HG03066 (cell line): Measurements from ENCODE around the gene CLCN7.

Experiments used
- ATAC-seq: cut with Tn5 transposase; IDR thresholded peaks from one replicate; pipeline ENCODE4 v1.9.1; 2021; ENCODE audit warnings: low read depth; ENCODE audit not compliant: unreplicated experiment

The CLCN7 gene

GRCh38 chr16:1502092-1503004 is 27.5 kb upstream of the CLCN7 start:
- ATAC-seq: no peak

DNA sequence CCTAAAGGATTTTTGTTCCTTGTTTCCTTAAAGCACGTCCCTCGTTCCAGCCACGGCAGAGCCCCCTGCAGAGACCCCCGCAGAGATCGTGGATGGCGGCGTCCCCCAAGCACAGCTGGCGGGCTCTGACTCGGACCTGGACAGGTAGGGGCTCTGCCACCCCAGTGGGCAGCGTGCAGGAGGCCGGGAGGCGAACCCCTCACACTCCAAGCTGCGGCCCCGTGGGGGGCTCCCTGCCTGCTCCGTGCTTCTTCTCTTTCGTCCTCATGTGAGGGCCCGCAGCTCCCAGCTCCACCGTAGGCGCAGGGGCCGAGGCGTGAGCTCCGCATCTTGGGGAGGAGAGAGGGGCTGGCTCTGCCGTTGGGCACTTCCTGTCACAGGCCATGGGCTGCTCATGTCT is 26.8 kb upstream of the CLCN7 start:
- no peak for ATAC-seq

GRCh38 chr16:1500465-1501150 is 25.8 kb upstream of the CLCN7 start:
- ATAC-seq: no peak

DNA sequence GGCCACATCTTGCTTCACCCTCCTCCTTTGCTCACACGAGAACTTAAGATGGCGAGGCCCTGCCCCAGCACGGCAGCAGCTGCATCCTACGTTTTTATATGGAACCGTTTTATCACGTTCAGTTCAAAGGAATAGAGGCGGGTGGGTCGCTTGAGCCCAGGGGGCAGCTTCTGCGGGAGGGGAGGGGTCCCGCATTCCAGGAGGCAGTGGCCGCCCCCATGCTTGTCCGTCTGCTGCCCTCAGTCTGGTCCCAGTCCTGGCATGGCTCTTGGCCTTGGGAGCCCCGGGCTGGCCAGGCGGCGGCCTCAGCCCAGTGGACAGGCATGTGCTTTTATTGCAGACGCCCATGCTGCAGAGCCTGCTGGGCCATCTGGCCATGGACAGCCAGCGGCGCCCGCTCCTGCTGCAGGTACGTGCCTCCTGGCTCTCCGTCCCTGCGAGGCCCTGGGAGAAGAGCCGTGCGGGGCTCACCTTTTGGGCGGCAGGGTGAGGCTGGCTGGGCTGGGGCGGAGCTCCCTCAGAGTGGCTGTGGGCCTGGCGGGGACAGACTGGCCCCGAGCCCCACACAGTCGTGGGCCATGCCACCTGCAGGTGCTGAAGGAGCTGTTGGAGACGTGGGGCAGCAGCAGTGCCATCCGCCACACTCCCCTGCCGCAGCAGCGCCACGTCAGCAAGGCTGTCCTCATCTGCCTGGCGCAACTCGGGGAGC is 25.1 kb upstream of the CLCN7 start:
- no peak for ATAC-seq

DNA sequence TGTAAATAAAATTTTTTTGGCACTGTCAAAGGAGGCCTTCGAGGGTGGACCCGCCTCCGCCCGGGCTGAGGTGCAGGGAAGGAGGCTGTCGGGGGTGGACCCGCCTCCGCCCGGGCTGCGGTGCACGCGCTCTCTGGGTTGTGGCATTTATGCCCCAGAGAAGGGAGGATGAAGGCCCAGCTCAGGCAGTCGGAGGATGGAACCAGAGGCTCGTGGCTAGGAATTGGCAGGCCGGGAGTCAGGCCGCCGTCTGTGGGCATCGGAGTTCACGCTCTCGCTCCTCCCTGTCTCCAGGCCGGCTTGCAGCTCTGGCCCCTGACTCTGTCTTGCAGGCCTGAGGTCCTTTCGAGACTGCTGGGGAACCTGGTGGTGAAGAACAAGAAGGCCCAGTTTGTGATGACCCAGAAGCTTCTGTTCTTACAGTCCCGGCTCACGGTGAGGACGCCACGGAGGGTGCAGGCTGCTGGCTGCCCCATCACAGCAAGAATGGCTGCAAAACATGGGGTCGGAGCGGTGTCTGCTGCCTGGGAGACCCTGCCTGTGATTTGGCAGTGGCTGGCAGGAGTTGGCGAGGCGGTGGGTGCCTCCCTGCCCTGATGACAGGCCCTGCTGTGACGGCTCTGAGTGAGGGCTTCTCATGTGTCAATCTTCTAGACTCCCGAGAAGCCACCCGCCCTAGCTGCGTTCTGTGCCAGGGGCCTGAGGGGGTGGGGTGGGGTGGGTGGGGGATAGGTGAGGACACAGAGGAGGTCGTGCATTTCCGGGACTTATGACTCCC is 24.3 kb upstream of the CLCN7 start:
- no peak for ATAC-seq

- no peak for ATAC-seq
Observed at GRCh38 chr16:1497014-1497598, 22.3 kb upstream of the CLCN7 start.

DNA sequence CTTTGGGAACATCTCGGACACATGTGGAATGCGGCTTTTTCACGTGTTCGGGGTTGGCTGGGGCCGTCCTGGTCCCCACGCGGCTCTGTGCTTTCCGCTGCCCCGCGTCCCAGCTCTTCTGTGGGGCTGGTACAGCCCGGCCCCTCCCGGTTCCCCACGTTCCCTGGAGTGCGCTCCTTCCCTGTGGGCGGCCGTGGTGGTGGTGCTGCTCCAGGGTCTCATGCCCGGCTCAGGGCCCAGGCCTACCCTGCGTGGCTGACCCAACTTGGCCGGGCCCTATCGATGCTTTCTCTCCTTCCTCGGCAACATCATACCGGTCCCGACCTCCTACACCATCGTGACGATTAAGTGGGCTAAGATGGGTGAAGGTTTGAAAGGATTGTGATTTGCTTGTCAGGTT is 21.6 kb upstream of the CLCN7 start:
- no peak for ATAC-seq

DNA sequence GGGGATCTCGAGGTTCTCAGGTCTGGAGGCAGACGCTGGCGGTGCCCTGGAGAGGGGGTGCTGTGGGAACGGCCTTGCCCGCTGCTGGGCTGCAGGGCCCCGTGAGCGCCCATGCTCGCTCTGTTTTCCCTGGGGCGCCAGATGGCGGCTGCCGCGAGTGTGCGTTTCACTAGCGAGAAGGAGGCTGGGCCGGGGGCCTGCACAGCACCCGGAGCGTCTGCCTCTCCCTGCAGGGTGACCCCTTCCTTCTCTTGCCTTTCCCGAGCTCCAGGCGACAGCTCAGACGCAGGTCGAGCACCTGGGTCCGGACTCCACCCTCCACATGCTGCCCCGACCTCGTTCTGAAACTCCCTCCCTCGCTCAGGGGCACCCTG is 21.0 kb upstream of the CLCN7 start:
- no peak for ATAC-seq

DNA sequence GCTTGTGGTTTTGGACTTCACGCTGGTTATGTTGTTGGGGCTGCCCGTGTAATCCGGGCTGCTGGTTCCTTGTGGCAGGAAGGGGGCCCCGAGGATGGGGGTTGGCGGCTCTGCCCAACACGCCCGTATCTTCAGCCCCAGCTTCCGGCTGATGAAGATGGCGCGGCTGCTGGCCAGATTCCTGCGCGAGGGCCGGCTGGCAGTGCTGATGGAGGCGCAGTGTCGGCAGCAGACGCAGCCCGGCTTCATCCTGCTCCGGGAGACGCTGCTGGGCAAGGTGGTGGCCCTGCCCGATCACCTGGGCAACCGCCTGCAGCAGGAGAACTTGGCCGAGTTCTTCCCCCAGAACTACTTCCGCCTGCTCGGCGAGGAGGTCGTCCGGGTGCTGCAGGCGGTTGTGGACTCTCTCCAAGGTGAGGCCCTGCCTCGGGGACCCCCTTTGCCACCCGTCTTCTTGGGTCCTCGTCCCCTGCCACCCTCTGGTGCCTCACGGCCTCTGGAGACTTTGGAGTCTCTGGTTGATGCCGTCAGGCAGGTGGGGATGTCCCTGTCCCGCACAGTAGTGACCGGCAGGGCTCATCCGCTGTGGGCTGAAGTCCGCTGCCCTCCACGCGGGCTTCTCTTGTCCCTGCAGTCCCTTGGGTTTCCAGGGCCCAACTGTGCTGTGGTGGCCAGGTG is 20.5 kb upstream of the CLCN7 start:
- ATAC-seq: no peak

- no peak for ATAC-seq
Observed at GRCh38 chr16:1494711-1495110, 19.9 kb upstream of the CLCN7 start.

GRCh38 chr16:1494129-1494640 is 19.4 kb upstream of the CLCN7 start:
- no peak for ATAC-seq

DNA sequence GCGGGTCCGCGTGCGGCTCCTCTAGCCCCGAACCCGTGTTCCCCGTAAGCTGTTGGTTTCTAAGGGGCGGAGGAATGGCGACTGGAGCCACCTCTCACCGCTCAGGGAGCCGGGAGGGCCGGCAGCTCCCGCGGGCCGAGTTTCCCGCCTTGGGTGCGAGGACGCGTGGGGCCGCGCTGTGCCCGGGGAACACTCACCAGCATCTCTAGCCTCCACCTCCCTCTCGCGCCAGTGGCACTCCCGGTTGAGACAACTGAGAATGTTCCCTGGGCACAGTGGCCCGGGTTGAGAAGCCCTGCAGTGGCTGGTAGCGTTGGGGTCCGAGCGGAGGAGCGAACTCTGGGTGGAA is 18.9 kb upstream of the CLCN7 start:
- no peak for ATAC-seq

DNA sequence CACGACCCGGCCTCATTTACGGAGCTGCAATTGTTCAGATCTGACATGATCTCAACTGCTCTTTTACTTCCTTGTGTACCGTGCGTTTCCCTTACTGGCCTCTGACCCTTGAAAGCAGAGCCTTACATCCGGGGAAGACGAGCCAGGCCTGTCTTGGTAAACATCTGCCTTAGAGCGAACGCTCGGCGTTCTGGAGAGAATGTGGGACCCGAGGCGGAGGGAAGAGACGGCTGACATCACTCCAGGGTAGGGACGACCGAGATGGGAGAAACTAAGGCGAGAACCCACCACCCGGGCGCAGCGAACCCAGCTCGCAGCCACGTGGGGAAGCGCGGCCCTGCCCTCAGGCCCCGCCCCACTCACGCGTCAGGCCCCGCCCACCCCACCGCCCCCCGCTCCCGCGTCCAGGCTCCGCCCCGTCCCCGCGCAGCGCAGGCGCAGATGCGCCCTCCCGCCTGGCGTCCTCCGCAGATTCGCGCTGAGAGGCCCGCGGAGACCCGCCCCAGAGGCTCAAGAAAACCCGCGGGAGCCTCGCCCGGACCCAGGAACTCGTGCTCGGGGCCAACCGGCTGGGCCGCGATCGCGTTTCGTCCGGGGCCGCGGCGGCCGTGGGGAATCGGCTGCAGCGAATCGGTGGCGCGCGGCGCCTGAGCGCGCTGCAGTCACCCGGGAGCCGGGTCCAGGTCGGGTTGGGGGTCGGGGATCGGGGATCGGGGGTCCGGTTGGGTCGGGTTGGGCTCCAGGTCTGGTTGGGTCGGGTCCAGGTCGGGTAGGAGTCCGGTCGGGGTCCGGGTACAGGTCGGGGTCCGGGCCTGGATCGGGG is 18.3 kb upstream of the CLCN7 start, which contains the start of gene TELO2:
Gene TELO2 (plus strand): TSS at position 438 of the 823 bp plus-strand sequence. CDS start 922 bp downstream, outside the sequence.
- peak; percentile 64 for ATAC-seq

DNA sequence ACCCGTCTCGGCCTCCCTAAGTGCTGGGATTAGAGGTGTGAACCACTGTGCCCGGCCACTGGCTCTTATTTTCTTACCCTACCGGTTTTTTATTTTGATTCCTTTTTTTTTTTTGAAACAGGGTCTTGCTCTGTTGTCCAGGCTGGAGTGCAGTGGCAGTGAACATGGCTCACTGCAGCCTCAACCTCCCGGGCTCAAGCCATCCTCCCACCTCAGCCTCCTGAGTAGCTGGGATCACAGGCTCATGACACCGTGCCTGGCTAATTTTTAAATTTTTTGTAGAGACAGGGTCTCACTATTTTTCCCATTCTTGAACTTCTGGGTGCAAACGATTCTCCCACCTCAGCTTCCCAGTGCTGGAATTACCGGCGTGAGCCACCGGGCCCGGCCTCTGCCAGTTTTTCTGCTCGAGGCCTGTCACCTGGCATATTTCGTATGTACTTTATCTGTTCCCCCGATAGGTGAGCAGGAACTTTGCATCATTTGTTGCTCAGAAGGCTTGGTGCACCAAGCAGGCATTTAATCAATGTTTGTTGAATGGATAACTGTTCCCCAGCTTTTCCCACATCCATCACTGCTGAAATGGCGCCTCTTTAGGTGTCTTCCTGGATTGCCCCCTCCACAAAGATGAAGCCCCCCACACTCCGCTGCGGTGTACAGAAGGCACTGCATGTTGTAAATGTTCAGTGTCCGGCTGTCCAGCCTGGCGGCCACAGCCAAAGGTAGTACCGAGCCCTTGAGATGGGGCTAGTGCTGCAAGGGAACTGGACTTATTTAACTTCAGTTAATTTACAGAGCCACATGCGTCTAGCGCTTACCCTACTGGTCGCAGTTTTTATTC is 17.5 kb upstream of the CLCN7 start:
- no peak for ATAC-seq

- ATAC-seq: no peak
Observed at GRCh38 chr16:1491327-1491726, 16.5 kb upstream of the CLCN7 start.

- no peak for ATAC-seq
Observed at GRCh38 chr16:1489077-1489476, 14.2 kb upstream of the CLCN7 start.

DNA sequence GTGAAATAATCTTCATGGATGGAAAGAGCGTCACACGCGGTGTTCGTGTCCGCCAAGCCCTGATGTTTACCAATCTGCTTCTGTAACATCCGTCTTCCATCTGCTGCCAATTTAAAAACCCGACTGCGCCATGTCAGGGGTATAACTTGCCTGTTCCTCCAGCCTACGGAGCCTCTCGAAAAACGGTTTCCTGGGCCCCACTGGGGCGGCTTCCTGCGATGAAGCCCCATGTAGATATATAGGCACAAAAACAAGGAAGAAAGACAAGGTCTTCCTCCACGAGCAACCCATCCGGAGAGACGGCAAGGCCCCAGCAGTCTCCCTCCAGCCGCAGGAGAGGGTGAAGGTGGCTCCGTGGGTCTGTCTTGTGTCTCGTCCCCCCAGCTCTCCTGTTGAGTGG is 13.8 kb upstream of the CLCN7 start, which contains the start of gene PTX4:
Gene PTX4 (minus strand): TSS at position 326 of the 400 bp plus-strand sequence. CDS start 35 bp downstream, at position 291.
- ATAC-seq: no peak
